GM18498 (cell line): ENCODE data around the gene PEX14.

Source experiments
- ATAC-seq: cut with Tn5 transposase; IDR thresholded peaks from one replicate; pipeline ENCODE4 v1.9.1; 2021; ENCODE audit warnings: mild to moderate bottlenecking, moderate library complexity; ENCODE audit not compliant: unreplicated experiment

PEX14 gene

DNA sequence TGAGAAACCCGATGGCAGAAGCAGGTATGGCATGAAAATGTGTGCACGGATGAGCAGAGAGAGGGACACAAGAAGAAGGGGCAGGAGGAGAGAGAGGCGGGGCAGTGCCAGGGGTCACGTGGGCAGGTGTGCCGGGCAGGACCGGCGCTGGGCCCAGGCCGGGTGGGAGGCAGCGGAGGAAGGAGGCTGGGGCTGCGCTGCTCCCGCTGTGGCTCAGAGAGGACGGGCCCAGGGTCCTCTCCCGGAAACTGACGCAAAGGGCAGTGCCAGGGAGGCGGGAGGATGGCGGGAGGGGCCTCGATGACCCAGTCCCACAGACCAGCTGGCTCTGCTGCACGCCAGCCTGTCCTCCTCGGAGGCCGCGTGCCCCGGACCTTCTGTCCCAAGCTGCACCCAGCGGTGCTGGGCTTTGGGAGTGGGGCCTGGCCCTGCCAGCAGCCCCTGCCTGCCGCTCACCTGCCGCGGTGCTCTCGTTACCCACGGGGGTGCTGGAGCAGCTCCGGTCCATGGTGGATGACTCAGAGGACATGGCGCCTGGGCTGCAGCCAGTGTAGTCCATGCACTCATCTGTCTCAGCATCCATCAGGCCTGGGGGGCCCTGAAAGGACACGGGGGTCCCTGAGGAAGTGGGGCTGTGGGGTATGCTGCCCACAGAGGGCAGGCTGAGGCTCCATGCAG is 167.8 kb downstream of the PEX14 start:
- ATAC-seq: no peak

GRCh38 chr1:10643607-10644306 is 169.0 kb downstream of the PEX14 start:
- ATAC-seq: no peak

DNA sequence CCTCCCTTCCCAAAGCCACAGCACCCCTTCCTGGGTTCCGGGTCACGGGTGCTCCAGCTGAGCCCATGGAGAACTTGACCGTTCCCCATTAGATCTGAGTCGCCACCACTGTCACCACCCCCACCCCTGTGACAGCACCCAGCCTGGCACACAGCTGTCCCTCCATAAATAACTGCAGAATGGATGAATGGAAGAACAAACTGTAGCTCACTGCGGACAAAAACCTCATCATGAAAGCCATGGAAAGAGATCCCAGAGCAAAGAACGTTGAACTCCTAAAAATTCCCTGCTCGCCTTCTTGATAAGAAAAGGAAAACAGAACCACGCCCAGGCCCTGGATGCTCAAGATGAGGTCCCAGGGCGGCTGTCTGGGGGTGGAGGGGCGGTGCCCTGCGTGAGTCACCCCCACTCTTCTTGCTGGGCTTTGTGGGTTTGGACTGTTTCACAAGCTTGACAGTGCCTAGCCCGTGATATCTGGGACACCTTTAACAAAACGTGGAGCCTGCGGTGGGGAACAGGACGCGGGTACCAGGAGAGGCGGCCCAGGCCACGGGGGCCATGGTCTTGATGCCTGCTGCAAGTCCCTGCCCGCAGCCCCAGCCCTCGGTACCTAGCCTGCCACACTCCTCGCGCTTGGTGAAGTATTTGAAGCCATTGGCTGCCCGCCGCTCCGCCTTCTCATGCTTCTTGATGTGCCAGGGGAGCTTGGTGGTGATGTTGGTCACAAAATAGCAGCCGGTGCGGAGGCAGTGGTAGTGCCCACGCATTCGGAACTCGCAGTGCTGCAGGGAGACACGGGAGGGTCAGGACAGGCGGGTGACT is 169.8 kb downstream of the PEX14 start:
- ATAC-seq: no peak

GRCh38 chr1:10646347-10646861 is 171.7 kb downstream of the PEX14 start:
- ATAC-seq: no peak

DNA sequence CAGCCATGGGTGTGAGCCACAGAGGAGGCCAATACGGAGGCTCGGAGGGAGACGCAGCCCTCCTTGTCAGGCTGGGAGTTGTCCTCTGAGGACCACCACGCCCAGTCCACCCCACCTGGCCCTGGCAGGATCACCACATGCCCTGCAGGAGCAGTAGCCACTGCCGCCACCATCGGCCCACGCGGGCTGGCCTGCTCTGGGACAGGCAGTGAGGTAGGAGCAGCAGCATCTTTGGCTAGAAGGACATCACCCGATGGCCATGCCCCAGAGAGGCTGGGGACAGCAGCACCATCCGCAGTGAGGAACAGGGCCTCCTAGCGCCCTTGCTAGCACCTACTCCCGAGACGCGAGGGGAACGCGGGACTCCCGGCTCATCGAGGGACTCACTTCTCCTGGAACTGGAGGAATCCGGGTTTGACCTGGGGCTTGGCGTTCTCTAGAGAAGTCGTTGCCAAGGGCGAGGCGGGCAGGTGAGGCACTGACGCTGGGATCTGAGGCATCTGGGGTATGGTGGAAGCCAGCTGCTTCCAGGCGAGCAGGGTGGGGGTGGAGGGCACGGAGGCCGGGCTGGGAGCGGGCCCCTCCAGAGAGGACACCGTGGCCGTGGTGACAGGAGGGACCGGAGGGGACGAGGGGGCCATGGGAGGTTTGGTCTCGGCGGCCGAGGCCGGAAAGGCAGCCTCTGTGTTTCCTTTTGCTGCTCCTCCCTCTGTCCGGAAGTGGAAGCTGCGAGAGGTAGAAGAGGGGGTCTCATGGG is 172.8 kb downstream of the PEX14 start:
- no peak for ATAC-seq

GRCh38 chr1:10648689-10649516 is 174.2 kb downstream of the PEX14 start:
- no peak for ATAC-seq

DNA sequence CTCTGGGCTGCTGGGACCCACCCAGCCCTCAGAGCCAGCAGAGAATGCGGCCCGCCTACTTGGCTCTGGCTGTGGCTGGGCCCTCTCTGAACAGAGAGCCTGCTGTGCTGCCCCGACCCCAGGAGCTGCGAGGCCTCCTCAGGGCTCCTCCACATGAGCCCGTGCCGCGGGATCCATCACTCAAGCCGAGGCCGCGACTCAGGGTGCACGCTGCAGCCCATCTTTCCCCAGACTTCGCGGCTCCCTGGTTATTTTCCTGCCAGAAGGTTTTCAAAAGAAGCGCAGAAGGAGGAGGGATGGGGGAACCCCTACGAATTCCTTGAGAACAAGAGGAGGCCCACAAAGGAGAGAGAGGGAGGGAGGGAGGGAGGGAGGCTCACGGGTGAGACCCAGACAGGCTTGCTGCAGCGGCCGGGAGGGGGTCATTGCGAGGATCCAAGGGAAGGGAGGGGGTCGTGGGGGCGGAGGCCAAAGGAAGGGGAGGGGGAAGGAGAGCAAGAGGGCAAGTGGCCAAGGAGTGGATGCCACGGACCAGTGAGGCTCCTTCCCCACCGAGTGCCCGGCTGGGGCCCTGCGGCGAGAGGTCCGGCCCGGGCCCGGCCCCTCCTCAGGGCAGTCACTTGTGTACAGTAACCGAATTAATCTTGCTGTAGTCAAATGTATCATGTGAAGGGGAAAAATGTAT is 174.9 kb downstream of the PEX14 start:
- ATAC-seq: no peak

GRCh38 chr1:10650556-10651388 is 176.0 kb downstream of the PEX14 start:
- no peak for ATAC-seq

DNA sequence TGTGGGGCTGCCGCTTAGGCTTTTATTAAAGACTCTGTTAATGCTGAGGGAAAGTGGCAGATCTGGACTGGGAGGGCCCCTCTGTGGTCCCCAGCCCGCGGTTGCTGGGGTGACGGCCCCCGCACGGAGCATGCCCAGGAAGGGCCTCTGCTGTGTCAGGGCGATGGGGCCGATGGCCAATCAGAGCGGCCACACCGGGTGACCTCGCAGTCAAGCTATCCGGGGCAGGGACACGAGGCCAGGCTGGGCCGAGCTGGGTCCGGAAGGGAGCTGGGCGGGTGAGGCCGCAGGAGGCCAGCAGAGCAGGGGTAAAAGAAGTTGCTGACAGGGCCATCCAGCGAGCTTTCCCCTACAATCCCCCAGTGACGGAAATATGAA is 176.6 kb downstream of the PEX14 start:
- no peak for ATAC-seq

GRCh38 chr1:10651793-10652192 is 177.0 kb downstream of the PEX14 start:
- no peak for ATAC-seq

- no peak for ATAC-seq
Measured at GRCh38 chr1:10652626-10653025, 177.9 kb downstream of the PEX14 start.

DNA sequence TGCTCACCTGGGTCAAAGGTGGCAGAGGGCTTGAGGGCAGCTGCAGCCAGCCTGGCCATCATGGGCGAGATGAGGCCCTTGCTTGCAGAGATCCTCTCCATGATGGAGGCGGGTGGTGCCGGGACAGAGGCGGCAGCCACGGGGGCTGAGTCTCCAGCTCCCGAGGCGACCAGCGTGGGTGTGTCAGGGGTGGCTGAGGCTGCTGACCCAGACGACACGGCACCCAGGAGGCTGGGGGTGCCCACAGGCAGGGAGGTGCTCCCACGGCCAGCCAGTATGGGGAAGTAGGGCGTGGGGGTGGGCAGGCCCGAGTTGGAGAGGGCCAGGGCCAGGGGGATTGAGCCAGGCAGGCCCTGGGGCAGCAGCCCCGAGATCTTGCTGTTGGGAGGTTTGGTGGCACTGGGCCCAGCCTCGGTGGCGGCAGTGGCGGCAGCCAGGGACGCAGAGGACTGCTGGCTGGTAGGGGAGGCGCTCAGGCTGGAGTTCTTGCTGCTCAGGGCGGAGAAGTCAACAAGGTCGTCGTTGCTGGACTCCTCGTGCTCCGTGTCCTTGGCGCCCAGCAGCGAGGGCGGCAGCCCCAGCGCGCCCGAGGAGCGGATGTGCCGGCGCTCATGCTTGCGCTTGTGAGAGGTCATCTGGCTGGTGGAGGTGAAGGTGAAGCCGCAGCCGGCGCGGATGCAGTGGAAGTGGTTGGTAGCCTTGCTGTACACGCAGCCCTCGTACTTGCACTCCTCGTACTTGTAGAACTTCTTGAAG is 178.8 kb downstream of the PEX14 start:
- no peak for ATAC-seq

DNA sequence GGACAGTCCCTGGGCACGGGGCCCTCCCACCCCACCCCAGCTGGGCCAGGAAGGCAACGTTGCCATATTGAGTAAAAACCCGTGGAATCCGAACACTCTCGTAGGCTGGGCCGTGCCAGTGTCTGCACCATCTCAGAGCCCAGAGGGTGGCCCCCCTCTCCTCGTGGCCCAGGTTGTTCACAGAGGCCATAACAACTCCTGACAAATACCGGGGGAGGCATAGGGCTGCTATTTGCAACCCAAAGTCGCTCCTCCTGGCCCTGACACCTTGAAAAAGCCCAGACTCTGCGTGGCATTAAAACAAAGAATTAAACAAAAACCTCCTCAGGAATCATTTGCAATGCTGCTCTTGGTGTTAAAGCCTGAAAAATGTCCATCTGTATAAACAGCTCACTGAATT is 180.3 kb downstream of the PEX14 start:
- no peak for ATAC-seq

DNA sequence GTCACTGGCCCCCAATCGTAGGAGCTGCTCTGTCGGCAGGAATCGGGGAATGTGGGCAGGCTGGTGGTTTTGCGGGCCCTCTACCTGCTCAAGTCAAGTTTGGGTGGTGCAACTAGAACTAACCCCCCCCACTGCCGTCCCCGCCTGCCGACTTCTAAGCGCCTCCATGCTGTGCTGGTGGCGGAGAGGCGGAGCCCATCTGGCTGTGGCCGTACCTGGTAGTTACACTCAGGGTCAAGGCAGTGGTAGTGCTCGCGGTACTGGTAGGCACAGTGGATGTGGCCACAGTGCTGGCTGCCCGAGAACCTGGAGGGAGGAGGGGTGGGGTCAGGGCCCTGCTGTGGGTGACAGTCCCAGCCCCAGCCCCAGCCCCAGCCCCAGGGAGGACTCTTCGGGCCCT is 181.7 kb downstream of the PEX14 start:
- ATAC-seq: no peak

DNA sequence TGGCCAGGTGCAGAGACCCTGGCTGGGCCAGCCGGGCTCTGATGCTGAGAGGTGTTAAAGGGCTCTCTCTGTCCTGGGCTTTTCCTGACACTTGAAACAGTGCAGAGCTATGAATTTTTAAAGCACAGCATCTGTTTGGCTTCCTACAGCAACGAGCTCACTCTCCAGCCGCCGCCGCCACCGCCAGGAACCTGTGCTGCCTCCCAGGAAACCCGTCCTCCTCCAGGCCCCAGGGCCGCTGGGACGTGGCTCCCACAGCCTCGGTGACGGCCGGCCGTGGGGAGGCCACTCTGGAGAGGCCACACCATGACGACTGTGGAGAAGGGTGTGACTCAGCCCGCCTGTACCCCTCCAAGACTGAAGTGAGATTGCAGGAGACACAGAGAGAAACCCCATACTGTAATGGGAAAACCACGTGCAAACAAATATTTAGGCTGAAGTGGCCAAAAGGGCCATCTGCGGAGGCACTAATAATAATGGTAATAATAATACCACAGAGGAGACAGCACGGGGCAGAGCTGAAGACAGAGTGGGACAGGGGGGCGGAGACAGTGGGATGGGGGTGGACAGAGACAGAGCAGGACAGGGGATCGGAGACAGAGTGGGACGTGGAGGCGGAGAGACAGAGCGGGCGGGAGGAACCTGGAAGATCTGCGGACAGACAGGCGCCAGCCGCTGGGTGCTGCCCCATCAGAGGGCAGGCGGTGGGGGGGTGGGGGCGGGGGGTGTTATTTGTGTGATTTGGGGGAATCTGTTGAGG is 182.5 kb downstream of the PEX14 start:
- ATAC-seq: no peak

DNA sequence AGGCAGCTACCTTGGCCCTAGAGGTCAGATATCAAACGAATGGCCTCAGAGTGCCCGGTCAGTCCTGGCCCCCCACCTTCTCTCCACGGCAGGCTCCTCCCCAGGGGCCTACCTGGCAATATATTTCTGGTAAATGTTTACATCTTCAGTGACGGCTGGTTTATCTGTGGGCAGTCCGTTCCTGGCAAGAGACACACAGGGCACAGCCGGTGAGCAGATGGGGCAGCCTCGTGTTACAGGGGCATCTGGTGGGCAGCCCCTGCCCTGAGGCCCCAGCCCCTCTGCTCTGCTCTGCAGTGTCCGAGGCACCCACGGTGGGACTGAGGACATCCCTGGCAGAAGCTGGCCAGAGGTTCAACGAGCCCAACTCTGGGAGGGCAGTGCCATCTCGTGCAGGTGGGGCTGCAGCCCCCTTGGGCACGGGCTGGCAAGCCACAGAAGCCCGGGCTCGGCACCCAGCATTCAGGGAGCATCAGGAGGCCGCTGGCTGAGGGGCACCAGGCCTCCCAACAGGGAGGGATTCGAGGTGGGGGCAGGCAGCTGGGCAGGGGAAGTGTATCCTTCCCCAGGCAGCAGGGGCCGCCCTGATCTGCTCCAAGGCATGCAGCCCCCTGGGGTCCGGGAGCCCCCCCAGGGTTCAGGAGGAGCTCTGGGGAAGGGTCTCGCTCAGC is 183.8 kb downstream of the PEX14 start:
- ATAC-seq: no peak

DNA sequence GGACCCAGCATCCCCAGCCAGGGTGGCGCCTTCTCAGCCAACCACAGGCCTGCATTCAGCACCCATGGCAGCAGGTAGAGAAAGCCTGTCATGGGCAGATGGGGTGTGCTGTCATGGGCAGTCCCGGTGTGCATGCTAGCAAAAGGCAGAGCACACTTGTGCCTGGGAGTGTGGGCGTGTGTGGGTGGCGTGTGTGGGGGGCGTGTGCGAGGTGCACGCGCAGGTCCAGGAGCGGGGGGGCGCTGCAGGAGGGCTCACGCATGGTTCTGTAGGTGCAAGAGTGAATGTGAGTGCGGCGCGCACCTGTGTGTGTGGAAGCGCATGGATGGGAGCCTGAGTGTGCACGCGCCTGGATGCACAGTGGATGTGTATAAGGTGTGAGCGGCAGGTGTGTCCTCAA is 184.5 kb downstream of the PEX14 start:
- ATAC-seq: no peak
